ENCODE results near the gene WNT10A. TPM values are rescaled to one million over a fixed set of nuclear protein-coding genes. Genes with fewer than 3 reads are reported as not detected.

Gene WNT10A
- total and polyA plus RNA-seq, 8 donors = 4.3 to 6.7 TPM; not detected in 6

GRCh38 chr2:218890369-218890768 lies 9.7 kb downstream of the WNT10A start:
- no peaks in the 10 kb centered on the region for H3K9me3 ChIP-seq
- 67 to 84% (median 74%) methylated on average over 3 of the region's 3 CpGs for whole genome bisulfite sequencing, 5 donors
- peaks cover 0 to 51% (median 28%) of the 10 kb centered on the region in 3 donors for H3K27me3 ChIP-seq
- H3K27ac ChIP-seq = no peak overlapping the region
- no peak overlapping the region for H3K4me3 ChIP-seq
- TF ChIP-seq EP300 (IDR thresholded peaks at IDR 0.05) (no peak), CTCF (IDR thresholded peaks at IDR 0.05) (no peak), POLR2AphosphoS5 (IDR thresholded peaks at IDR 0.05) (no peak), POLR2A (IDR thresholded peaks at IDR 0.05) (no peak)
- no peak for DNase-seq
- H3K4me1 ChIP-seq = peaks cover 12 to 18% (median 15%) of the 10 kb centered on the region in 4 donors
- no peaks in the 10 kb centered on the region for H3K36me3 ChIP-seq
- intact Hi-C loops (cut with DNase I; ENCODE audit: low total_unique reads) = no loop called here

- 65 to 73% (median 70%) methylated on average over 19 of the region's 19 CpGs for WGBS, 5 donors
- TF ChIP-seq POLR2AphosphoS5 (IDR thresholded peaks at IDR 0.05) (no peak), CTCF (IDR thresholded peaks at IDR 0.05) (no peak), POLR2A (IDR thresholded peaks at IDR 0.05) (no peak), EP300 (IDR thresholded peaks at IDR 0.05) (no peak)
- Histone ChIP-seq H3K4me3 (no peak overlapping the region), H3K36me3 (no peaks in the 10 kb centered on the region), H3K27ac (no peak overlapping the region), H3K27me3 (peaks cover 3 to 57% (median 38%) of the 10 kb centered on the region in 3 donors), H3K9me3 (no peaks in the 10 kb centered on the region), H3K4me1 (peaks cover 14 to 24% (median 17%) of the 10 kb centered on the region in 4 donors)
- intact Hi-C loops (cut with DNase I; ENCODE audit: low total_unique reads) = no loop called here
- DNase-seq = no peak
These were observed 10.9 kb downstream of the WNT10A start for GRCh38 chr2:218891275-218892135.

- peak; percentile 81 to 93 for DNase-seq
- H3K36me3 ChIP-seq = no peaks in the 10 kb centered on the region
- TF ChIP-seq POLR2AphosphoS5 (IDR thresholded peaks at IDR 0.05) = peak in 2 of 3 donors; percentile 54 to 74
- no peak for TF ChIP-seq EP300 (IDR thresholded peaks at IDR 0.05)
- no peak for TF ChIP-seq POLR2A (IDR thresholded peaks at IDR 0.05)
- peak in 4 of 7 experiments; percentile 4 to 50 (median 28) for TF ChIP-seq CTCF (IDR thresholded peaks at IDR 0.05)
- WGBS, 5 donors = 1 to 4% (median 2%) methylated on average over 13 to 72 of the region's 72 CpGs
- peaks cover 24 to 37% (median 30%) of the 10 kb centered on the region in 4 donors for H3K4me1 ChIP-seq
- no peaks in the 10 kb centered on the region for H3K9me3 ChIP-seq
- peak overlapping the region in 3 of 5 donors; percentile 43 to 57 (median 49) for H3K27ac ChIP-seq
- intact Hi-C loops (cut with DNase I; ENCODE audit: low total_unique reads) = no loop called here
- peak overlapping the region; percentile 39 to 46 (median 44) for H3K4me3 ChIP-seq
- H3K27me3 ChIP-seq = peaks cover 10 to 69% (median 51%) of the 10 kb centered on the region in 3 donors
These were observed 12.2 kb downstream of the WNT10A start for GRCh38 chr2:218892693-218893348.

- H3K4me3 ChIP-seq = peak overlapping the region; percentile 39 to 46 (median 44)
- WGBS, 5 donors = 33 to 42% (median 40%) methylated on average over 7 to 10 of the region's 10 CpGs
- intact Hi-C loops (cut with DNase I; ENCODE audit: low total_unique reads) = no loop called here
- peaks cover 10 to 76% (median 58%) of the 10 kb centered on the region in 3 donors for H3K27me3 ChIP-seq
- peak overlapping the region in 3 of 5 donors; percentile 43 to 57 (median 49) for H3K27ac ChIP-seq
- no peak for TF ChIP-seq CTCF (IDR thresholded peaks at IDR 0.05)
- TF ChIP-seq POLR2A (IDR thresholded peaks at IDR 0.05) = no peak
- no peak for TF ChIP-seq EP300 (IDR thresholded peaks at IDR 0.05)
- no peak for TF ChIP-seq POLR2AphosphoS5 (IDR thresholded peaks at IDR 0.05)
- H3K36me3 ChIP-seq = no peaks in the 10 kb centered on the region
- DNase-seq = no peak
- H3K9me3 ChIP-seq = no peaks in the 10 kb centered on the region
- peaks cover 31 to 44% (median 38%) of the 10 kb centered on the region in 4 donors for H3K4me1 ChIP-seq
These were observed 12.9 kb downstream of the WNT10A start for GRCh38 chr2:218893349-218894150.

Measured in stomach (tissue), 9 donors.